Esophagus muscularis mucosa (tissue), 4 donors: ENCODE results near the gene TPD52L1.

Experiments
- CTCF ChIP-seq, 3 experiments: fragments of 200-600 bp in 2 of 3; fragments of 450-650 bp in 1 of 3; sonication (generic) in 2 of 3; IDR thresholded peaks; one replicate each; pipeline ENCODE4 v1.5.1; 2017 to 2019; ENCODE audit warnings: antibody characterized with exemption in 3 of 3, mild to moderate bottlenecking in 2 of 3, moderate library complexity in 1 of 3
- EP300 ChIP-seq: sonication (generic); formaldehyde crosslinking; IDR thresholded peaks from one replicate; pipeline ENCODE4 v1.6.1; 2017; ENCODE audit warnings: antibody characterized with exemption
- POLR2AphosphoS5 ChIP-seq, 2 donors: sonication (generic); formaldehyde crosslinking; IDR thresholded peaks; one replicate each; pipeline ENCODE4 v1.6.1; 2017; ENCODE audit warnings: antibody characterized with exemption in 2 of 2

GRCh38 chr6:125254321-125254720 lies 100.7 kb downstream of the TPD52L1 start:
- TF ChIP-seq CTCF (IDR thresholded peaks at IDR 0.05) (no peak), POLR2AphosphoS5 (IDR thresholded peaks at IDR 0.05) (no peak), EP300 (no peak)
